Choroid plexus epithelial cell (primary cell): Measurements from ENCODE around the gene GPNMB.
"Not testable (repeated sequence)": the region's sequence is repeated elsewhere in the genome, so short reads cannot be mapped to it uniquely, and the experiment has no call there.

ENCODE experiments used
- DNase-seq: peaks from one replicate; pipeline ENCODE4 v3.0.0-alpha.2; 2010; ENCODE audit warnings: low read depth
- H3K4me3 ChIP-seq: 2 replicates; pipeline ENCODE4 v1.5.1; 2011; ENCODE audit warnings: low read depth, mild to moderate bottlenecking, control low read depth, low read length, moderate library complexity
- TF ChIP-seq, protein P1 (sequence below): conservative IDR thresholded peaks from 2 replicates; pipeline ENCODE4 v1.5.1; 2011; ENCODE audit warnings: low read depth, mild to moderate bottlenecking, control low read depth, inconsistent platforms, low read length, moderate library complexity

GPNMB gene

DNA sequence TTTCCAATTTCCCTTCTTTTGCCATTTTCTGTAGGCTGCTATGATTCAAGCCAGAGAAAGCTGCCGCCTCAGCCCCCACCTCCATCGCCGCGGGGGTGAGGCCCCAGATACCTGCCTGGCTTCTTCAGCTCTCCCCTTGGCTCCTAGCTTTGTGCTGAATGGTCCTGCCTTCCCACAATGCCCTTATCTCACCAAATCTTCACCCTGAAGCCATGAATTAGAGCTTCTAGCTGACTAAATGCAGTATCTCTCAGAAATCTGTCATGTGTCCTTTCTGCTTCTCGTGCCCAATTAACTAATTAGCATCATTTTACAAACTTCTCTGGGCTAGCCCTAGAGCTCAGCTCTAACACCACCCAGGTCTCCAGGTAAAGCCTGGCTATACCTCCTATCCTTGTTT lies 32.2 kb upstream of the GPNMB start:
- no peak overlapping the region for H3K4me3 ChIP-seq
- TF ChIP-seq, protein P1, sequence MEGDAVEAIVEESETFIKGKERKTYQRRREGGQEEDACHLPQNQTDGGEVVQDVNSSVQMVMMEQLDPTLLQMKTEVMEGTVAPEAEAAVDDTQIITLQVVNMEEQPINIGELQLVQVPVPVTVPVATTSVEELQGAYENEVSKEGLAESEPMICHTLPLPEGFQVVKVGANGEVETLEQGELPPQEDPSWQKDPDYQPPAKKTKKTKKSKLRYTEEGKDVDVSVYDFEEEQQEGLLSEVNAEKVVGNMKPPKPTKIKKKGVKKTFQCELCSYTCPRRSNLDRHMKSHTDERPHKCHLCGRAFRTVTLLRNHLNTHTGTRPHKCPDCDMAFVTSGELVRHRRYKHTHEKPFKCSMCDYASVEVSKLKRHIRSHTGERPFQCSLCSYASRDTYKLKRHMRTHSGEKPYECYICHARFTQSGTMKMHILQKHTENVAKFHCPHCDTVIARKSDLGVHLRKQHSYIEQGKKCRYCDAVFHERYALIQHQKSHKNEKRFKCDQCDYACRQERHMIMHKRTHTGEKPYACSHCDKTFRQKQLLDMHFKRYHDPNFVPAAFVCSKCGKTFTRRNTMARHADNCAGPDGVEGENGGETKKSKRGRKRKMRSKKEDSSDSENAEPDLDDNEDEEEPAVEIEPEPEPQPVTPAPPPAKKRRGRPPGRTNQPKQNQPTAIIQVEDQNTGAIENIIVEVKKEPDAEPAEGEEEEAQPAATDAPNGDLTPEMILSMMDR = no peak
- no peak for DNase-seq

DNA sequence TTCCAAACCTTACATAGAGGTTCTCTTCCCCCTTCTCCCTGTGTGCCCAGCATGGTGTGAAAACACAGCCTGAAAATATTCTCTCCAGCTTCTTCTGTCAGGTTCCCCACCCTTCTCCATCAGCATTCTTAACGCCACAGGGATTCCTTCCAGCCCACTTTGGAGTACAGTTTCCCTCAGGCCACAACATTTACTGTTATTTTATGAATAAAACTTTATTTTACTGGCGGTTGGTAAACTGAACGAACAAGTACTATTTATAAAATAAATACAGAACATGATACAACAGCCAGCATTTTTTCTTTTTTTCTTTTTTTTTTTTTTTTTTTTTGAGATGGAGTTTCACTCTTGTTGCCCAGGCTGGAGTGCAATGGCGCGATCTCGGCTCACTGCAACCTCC lies 31.6 kb upstream of the GPNMB start:
- no peak for DNase-seq
- no peak overlapping the region for H3K4me3 ChIP-seq
- TF ChIP-seq, protein P1 = no peak

DNA sequence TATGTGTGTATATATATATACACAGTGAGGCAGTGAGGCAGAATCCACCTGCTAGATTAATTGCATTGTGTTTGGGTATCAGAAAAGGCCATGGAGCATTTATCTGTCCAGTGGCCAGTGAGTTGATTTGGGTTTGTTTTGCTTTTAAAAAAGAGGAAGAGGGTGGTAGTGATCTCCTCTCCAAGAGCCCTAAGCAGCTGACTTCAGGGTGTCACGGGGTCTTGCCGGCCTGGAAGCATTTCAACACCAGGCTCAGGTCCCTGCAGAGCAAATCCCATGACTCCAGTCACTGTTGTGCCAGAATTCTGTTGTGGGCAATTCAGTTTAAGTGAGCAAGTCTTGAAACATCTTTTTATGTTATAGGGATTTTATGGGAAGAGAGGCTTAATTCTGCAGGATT lies 30.6 kb upstream of the GPNMB start:
- peak; percentile 35 for DNase-seq
- H3K4me3 ChIP-seq = no peak overlapping the region
- TF ChIP-seq, protein P1 = no peak

DNA sequence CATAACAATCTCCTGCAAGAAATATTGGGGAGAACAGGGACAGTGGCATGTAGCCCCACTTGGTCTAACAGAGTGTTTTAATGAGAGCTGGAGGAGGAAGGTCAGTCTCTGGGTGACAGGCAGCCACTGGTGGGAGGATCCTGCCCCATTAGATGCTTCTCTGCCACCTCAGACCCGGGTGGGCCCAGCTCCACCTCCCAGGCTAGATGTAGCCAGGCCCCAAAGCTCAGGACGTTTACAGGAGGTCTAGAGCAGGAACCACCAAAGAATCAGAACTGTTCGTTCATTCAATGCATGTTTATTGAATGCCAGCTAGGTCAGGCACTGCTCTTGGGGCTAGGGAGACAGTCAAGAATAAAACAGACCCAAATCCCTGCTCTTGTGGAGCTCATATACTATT lies 28.4 kb upstream of the GPNMB start:
- H3K4me3 ChIP-seq = no peak overlapping the region
- TF ChIP-seq, protein P1 = no peak
- no peak for DNase-seq

DNA sequence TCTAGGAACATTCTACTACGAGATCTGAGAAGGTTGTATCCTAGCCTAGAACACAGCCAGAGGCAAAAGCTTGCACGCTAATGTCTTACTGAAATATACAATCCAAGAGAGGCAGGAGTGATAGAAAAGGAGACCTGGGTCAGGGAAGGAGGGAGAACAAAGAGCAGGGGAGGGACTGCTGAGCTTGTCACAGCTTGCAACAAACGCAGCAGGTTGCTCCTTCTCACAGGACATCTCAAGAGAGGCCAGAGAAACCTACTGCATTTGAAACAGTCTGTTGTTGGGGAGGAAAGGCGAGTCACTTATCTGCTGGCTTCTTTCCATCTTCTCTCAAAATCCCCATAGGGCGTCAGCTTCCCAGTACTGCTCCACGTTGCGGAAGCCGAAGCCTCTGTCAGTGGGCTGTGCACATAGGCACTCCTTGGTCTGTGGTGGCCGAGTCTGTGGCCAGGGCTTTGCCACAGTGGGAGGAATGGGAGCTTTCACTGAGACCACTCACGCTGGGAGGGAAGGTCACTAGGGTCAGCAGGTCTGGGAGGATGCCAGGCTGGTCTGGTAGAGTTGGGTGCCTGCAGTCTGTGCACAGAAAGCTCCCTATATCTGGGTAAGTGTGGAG lies 25.8 kb upstream of the GPNMB start:
- DNase-seq = peak; percentile 15
- no peak overlapping the region for H3K4me3 ChIP-seq
- TF ChIP-seq, protein P1 = no peak

DNA sequence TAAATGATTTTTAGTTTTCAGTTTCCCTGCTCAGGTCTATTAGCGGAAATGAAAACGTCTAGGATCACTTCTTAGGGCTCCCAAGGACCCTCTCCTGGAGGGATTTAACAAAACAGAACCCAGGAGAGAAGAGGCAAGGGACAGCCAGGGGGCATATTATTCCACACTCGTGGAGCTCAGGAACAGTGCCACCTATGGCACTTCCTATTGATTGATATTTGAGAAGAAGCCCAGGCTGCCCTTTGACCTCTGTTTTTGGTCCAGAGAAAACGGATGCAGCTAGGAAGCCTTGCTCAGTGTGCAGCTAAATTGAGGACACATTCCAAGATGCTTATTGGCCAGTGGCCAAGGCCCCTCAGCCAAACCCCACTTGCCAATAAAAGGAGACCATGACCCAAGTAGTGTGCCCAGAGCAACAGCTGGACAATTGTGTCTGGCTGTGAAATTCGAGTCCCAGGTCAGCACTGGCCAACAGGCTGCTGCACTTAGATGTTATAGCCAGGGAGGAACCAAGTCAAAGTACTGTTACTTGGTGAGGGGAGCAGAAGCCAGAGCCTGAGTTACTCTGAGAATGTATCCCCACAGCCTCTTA lies 24.0 kb upstream of the GPNMB start:
- TF ChIP-seq, protein P1 = no peak

DNA sequence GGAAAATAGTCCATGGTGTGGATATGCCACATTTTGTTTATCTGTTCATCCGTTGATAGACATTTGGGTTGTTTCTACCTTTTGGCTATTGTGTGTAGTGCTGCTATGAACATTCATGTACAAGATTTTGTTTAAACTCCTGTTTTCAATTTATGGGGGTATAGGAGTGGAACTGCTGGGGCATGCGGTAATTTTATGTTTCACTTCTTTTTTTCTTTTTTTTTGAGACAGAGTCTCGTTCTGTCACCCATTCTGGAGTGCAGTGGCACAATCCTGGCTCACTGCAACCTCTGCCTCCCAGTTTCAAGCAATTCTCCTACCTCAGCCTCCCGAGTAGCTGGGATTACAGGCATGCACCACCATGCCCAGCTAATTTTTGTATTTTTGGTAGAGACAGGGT lies 22.2 kb upstream of the GPNMB start:
- H3K4me3 ChIP-seq, DNase-seq: not testable (repeated sequence)

More for the DNA sequence above, 24.0 kb upstream of the GPNMB start:
- DNase-seq = no peak
- H3K4me3 ChIP-seq = no peak overlapping the region
